GM19452 (cell line): ENCODE data around the gene RNF152.

Source experiments
- ATAC-seq: cut with Tn5 transposase; IDR thresholded peaks from one replicate; pipeline ENCODE4 v1.9.1; 2021; ENCODE audit not compliant: unreplicated experiment

RNF152 gene

GRCh38 chr18:61894751-61895524 lies 2.1 kb upstream of the RNF152 start:
- no peak for ATAC-seq

GRCh38 chr18:61893971-61894750 lies 1.4 kb upstream of the RNF152 start:
- ATAC-seq, result peak; percentile 85

GRCh38 chr18:61893309-61893970 lies 633 bp upstream of the RNF152 start:
- no peak for ATAC-seq

GRCh38 chr18:61891894-61892293 lies 913 bp downstream of the RNF152 start:
- no peak for ATAC-seq

- ATAC-seq, result no peak
These were observed 1.5 kb downstream of the RNF152 start for GRCh38 chr18:61891271-61891670.

DNA sequence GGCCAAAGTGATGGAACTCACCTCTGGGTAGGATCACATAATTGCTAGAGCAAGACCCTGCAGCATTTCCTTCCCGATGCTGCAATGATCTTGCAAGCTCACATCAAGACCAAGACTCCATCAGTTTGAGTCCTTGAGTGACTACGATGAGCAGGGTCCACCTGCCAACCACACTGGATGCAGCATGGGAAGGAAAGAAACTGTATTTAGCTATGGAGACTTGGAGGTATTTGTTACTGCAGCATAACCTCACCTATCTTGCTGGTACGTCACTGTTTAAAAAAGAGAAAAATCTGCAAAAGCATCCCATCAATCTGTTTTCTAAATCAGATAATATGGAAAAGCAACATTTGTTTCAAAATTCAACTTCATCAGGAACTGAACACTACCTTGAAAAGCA lies 2.5 kb downstream of the RNF152 start:
- ATAC-seq, result no peak

- no peak for ATAC-seq
These were observed 3.3 kb downstream of the RNF152 start for GRCh38 chr18:61889541-61889940.

DNA sequence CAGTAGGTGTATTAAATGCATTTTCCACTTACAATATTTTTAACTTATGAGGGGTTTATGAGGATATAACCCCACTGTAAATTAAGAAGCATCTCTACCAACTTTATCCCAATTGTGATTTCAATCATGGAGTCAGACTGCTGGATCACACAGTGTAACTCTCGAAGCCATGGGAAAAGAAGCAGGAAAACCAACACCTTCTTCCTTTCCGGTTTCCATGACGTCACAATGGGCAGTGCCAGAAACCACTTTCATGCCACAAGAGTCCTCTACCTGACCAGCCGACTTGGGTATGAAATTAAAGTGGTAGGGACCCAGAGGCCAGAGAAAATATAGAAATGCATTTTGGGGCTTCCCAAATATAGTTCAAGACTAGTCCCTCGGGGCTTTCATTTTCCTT lies 4.2 kb downstream of the RNF152 start:
- ATAC-seq, result no peak

DNA sequence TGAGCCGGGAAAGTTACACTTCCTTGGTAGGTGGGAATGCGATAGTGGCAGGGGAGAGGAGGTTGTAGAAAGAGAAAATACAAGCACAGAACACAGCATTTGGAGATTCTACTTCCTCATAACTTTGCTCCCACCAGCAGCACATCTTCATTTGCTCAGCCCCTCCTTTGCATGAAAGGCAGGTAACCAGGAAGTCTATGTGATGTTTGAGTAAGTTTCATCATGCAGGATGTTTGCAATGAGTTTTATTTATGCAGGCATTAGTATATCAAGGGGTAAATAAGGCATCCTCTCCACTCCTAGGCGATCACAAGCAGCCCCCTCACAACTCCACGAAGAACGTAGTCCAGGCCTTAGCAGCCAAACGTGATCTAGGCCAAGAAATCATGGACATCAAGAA lies 5.0 kb downstream of the RNF152 start:
- ATAC-seq, result no peak

GRCh38 chr18:61883547-61883946 lies 9.3 kb downstream of the RNF152 start:
- no peak for ATAC-seq

DNA sequence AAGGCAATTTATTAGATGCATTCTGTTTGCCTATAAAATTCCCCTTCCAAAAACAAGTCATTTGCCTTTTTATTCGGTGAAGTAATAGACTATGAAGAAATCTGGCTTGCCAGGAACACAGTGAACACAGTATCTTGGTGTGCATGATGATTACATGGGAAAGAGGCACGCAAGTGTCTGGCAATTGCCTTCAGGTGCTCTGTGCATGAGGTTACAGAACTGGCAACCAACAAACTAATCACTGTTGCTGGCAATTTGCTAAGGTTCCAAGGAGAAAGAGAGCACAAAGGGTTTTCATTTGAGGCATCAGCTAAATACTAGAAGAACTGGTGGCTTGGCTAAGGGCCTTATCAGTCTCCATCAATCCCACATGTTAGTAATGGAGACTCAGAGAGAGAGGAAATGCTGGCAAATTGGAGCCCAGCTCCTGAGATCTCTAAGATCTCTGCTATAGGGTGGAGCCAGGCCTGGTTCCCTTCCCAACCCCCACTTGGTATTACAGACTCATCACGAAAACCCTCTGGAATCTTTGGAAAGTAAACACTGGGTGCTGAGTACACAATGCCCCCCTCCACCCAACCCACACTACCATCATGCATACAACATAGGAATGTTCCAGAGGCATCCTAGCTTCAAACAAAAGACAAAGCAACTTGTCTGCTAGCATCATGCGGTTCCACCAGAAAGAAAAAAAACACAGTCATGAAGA lies 10.4 kb downstream of the RNF152 start:
- ATAC-seq, result no peak

DNA sequence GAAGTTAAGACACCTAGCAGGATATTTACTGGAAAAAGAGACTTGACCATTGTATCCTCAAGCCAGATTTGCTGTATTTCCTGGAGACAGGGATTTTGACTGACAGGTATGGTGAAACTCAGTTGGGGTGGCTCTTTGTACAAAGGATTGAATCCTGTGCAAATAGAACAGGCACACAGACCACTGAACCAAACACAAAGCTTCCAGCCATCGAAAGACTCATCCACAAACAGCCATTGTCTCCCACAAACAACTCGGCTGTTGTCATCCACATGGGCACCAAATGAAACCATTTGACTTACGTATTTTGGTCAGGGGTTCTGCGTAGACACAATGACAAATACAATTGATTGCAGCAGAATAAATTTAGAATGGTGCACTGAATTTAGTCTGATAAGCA lies 15.9 kb downstream of the RNF152 start:
- ATAC-seq, result no peak

DNA sequence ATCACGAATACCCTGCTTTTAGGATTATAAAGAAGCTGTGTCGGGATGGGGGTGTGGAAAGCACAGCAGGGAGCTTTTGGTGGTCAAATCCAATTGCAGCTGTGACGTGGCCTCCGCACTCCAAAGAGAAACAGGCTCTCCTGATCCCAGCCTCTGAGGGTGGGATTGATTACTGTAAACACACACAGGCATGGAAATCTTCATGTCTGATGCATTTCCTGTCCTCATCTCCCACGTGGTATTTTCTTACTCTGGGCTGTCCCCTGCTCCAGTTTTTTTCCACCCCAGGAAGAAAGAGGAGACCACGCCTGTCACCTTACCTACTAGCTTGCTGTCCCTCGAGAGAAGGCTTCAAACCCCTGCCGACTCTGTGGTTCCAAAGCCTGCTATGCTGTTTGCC lies 22.7 kb downstream of the RNF152 start:
- no peak for ATAC-seq

GRCh38 chr18:61869636-61870035 lies 23.2 kb downstream of the RNF152 start:
- no peak for ATAC-seq

DNA sequence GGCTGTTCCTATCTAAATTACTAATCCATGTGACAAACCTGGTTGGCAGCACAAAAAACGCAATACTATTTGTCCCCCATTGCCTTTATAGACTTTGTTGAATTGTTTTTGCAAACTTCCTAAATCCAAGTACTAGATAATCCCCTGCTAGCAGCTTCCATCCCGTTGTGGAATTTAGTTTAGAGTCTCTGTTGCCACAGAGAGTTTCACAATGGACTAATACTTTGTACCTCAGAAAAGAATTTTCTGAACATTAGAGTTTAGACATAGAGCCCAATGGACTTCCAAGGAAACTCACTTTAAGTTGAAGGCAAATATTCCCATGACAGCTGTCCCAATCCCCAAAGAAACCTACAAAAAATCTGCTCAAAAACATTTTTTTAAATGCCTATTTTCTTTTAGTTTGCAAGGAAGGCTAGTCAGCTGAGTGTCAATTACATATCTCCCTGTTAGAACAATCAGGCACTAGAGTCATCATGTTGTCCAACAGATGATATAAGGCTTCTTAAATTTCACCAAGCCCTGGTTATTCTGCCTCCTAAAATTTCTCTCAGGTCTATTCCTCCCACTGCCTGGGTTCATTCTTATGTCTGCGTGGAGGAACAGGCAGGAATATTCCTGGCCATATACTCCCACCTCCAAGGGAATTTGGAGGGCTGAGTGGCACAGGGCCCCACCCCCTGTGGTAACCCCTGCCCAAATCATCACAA lies 27.2 kb downstream of the RNF152 start:
- ATAC-seq, result no peak

DNA sequence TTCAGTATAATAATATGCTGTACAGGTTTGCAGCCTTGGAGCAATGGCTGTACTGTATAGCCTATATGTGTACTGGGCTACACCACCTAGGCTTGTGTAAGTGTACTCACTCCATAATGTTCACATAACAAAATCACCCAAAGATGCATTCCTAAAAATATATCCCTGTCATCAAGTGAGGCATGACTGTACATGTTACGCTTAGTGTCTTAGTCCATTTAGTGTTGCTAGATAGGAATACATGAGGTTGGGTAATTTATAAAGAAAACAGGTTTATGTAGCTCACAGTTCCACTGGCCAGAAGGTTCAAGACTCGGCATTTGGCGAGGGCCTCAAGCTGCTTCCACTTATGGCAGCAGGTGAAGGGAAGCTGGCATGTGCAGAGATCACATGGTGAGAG lies 31.4 kb downstream of the RNF152 start:
- no peak for ATAC-seq

DNA sequence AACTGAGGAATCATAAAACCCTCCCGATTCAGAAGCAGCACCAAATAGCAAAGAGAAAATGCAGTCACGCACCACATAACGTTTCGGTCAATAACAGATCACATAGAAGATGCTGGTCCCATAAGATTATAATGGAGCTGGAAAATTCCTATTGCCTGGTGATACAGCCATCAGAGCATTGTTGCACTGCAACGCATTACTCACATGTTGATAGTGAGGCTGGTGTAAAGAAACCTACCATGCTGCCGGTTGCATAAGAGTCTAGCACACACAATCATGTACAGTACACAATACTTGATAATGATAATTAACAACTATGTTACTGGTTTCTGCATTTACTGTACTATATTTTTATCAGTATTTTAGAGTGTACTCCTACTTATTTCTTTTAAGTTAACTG lies 32.5 kb downstream of the RNF152 start:
- no peak for ATAC-seq

GRCh38 chr18:61859113-61859512 lies 33.7 kb downstream of the RNF152 start:
- ATAC-seq, result no peak

- no peak for ATAC-seq
These were observed 36.1 kb downstream of the RNF152 start for GRCh38 chr18:61856678-61857077.

DNA sequence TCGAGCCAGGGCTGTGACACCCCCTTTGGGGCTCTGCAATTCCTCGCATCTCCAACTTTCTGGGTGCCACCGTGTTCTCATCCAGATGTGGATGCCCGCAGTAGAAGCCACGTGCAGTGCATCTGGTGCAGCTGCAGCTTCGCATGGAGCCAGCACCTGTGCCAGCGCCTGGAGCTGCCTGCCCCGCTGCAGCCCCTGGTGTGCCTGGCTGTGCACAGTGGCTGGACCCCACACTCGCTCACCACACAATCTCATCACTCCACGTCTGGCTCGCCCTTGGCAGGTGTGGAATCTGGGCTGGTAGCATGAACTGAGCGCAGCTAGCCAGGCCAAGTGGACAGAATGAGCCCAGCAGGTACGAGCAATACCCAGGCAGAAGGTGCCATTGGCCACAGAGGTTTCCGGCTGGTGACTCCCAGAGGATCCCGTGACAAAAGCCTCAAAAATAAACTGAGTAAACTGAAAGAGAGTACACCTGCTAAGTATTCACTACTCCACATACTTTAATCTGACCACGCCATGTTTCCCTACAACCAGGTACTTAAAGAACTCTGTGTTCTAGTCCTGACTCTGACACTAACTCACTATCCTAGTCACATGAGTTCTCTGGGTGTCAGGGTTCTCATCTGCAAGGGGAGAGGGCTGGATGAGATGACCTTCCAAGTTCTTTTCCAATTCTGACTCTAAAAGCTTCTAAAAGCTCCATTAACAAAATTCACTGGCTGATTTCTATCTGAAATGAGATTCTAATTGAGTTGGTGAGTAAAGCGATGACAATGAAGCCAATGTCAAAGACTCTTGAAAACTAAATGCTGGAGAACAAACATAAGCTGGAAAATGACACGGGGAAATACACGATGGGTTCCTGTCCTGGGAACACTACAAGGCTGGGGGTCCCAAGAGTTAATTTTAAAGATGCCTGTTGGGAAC lies 37.1 kb downstream of the RNF152 start:
- no peak for ATAC-seq
